HepG2 (cell line): Measurements from ENCODE around the gene GALNT17. TPM values are rescaled to one million over a fixed set of nuclear protein-coding genes. Genes with fewer than 3 reads are reported as not detected.

Source experiments
- ATAC-seq: fragments of 200-7000 bp; cut with Tn5 transposase; 3 replicates; pipeline ENCODE4 v1.9.1; 2020; ENCODE audit warnings: mild to moderate bottlenecking, moderate library complexity
- BruUV-seq: library from RNA; stranded (reverse); fragments of 400-500 nt; replicated peaks from 2 replicates; lab custom pipeline; 2021; lab: Mats Ljungman, UMichigan
- CTCF ChIA-PET: fragments of 300-600 bp; formaldehyde crosslinking; extraction: SDS; loops from one replicate; lab custom pipeline; 2021; ENCODE audit warnings: low total read pairs, inconsistent platforms, low intra/inter-chr PET ratio; lab: Yijun Ruan, JAX
- POLR2A ChIA-PET: fragments of 350-600 bp; sonication (Branson Sonifier 250); formaldehyde crosslinking; loops from one replicate; lab custom pipeline; 2020; ENCODE audit warnings: antibody characterized with exemption, inconsistent platforms; lab: Yijun Ruan, JAX
- DNase-seq: peaks from one replicate; pipeline ENCODE4 v3.0.0-alpha.2; 2015; ENCODE audit warnings: low spot score
- FAIRE-seq: peaks from 3 replicates; lab custom pipeline; 2011; peaks lifted over from hg19 to GRCh38; lab: Jason Lieb, UNC
- H2AFZ ChIP-seq: one replicate; pipeline ENCODE4 v1.6.1; 2011; ENCODE audit warnings: low read length, inconsistent platforms
- H3K27ac ChIP-seq: fragments of 300-600 bp; 3 replicates; pipeline ENCODE4 v1.8.0; 2011; ENCODE audit warnings: mixed run types, mild to moderate bottlenecking, mixed read lengths, low read length, inconsistent platforms; ENCODE audit not compliant: insufficient read depth; ENCODE audit errors: extremely low read length
- H3K27me3 ChIP-seq, 2 experiments: fragments of 200-600 bp in 1 of 2; 2 replicates in 1 of 2; 3 replicates in 1 of 2; pipeline versions ENCODE4 v1.6.0 to v1.8.0; 2011; ENCODE audit warnings: low read length in 2 of 2, mild to moderate bottlenecking in 2 of 2, moderate library complexity in 2 of 2, inconsistent platforms in 1 of 2; ENCODE audit not compliant: insufficient read depth in 2 of 2, control insufficient read depth in 1 of 2
- H3K36me3 ChIP-seq, 2 experiments: fragments of 200-600 bp in 1 of 2; replicated peaks in 1 of 2; 2 replicates in 1 of 2; 3 replicates in 1 of 2; pipeline versions ENCODE4 v1.5.1 to v1.8.0; 2011; ENCODE audit warnings: low read length in 2 of 2, inconsistent platforms in 1 of 2; ENCODE audit not compliant: insufficient read depth in 2 of 2, control insufficient read depth in 1 of 2
- H3K4me1 ChIP-seq: 2 replicates; pipeline ENCODE4 v1.5.1; 2012; ENCODE audit warnings: low read length, inconsistent platforms; ENCODE audit not compliant: insufficient read depth
- H3K4me2 ChIP-seq: 2 replicates; pipeline ENCODE4 v1.6.0; 2011; ENCODE audit warnings: low read depth, low read length, inconsistent platforms
- H3K4me3 ChIP-seq, 3 experiments: fragments of 200-600 bp in 1 of 3; sonication (generic), shearing (Covaris generic) in 1 of 3; replicated peaks in 1 of 3; 2 replicates each; pipeline ENCODE4 v1.5.1; 2011 to 2016; ENCODE audit warnings: low read length in 3 of 3, inconsistent platforms in 2 of 3, low read depth in 2 of 3, mild to moderate bottlenecking in 2 of 3, control low read depth in 1 of 3, mixed read lengths in 1 of 3; ENCODE audit not compliant: insufficient read depth in 1 of 3
- H3K79me2 ChIP-seq: one replicate; pipeline ENCODE4 v1.6.1; 2011; ENCODE audit warnings: low read length, inconsistent platforms; ENCODE audit not compliant: insufficient read depth
- H3K9ac ChIP-seq: 2 replicates; pipeline ENCODE4 v1.6.0; 2011; ENCODE audit warnings: mild to moderate bottlenecking, low read depth, low read length, inconsistent platforms; ENCODE audit not compliant: insufficient read depth
- H3K9me3 ChIP-seq: 2 replicates; pipeline ENCODE4 v1.5.1; 2012; ENCODE audit warnings: mild to moderate bottlenecking, low read length
- H4K20me1 ChIP-seq: 2 replicates; pipeline ENCODE4 v1.6.0; 2011; ENCODE audit warnings: inconsistent platforms, mild to moderate bottlenecking, low read length, moderate library complexity; ENCODE audit not compliant: insufficient read depth
- FOXK2 ChIP-seq: fragments of 450-650 bp; IDR thresholded peaks from 2 replicates; pipeline ENCODE4 v1.6.1; 2016
- SOX13 ChIP-seq, 3 experiments: fragments of 450-650 bp in 1 of 3; sonication (generic) in 1 of 3; formaldehyde crosslinking in 1 of 3; IDR thresholded peaks in 2 of 3; conservative IDR thresholded peaks in 1 of 3; 2 replicates each; pipeline versions ENCODE4 v1.5.0 to v1.6.1; 2016 to 2020; ENCODE audit warnings: antibody characterized with exemption in 1 of 3, mild to moderate bottlenecking in 1 of 3, missing compliant biosample characterization in 1 of 3, missing genetic modification reagents in 1 of 3, moderate library complexity in 1 of 3
- SOX6 ChIP-seq, 2 experiments: fragments of 450-650 bp in 1 of 2; sonication (generic) in 1 of 2; formaldehyde crosslinking in 1 of 2; IDR thresholded peaks; 2 replicates each; pipeline versions ENCODE4 v1.4.0 to v1.6.1; 2017 to 2020; ENCODE audit warnings: antibody characterized with exemption in 1 of 2, mild to moderate bottlenecking in 1 of 2, missing genetic modification reagents in 1 of 2
- TEAD2 ChIP-seq: sonication (generic); formaldehyde crosslinking; IDR thresholded peaks from 2 replicates; pipeline ENCODE4 v1.9.0; 2021; ENCODE audit warnings: missing genetic modification reagents
- ZNF761 ChIP-seq: sonication (generic); formaldehyde crosslinking; conservative IDR thresholded peaks from 2 replicates; pipeline ENCODE4 v1.4.0; 2020; ENCODE audit warnings: mild to moderate bottlenecking, missing genetic modification reagents
- ZNF781 ChIP-seq: sonication (generic); formaldehyde crosslinking; IDR thresholded peaks from 2 replicates; pipeline ENCODE4 v1.5.1; 2020; ENCODE audit warnings: borderline replicate concordance, mild to moderate bottlenecking, missing genetic modification reagents; ENCODE audit errors: not compliant biosample characterization
- ZSCAN9 ChIP-seq: IDR thresholded peaks from 2 replicates; pipeline ENCODE4 v1.6.1; 2016; ENCODE audit warnings: borderline replicate concordance
- WGBS: methylation state at CpG from one replicate; pipeline ENCODE4 v1.1.6; 2017; ENCODE audit warnings: low lambda C conversion rate; 5-methylcytosine and 5-hydroxymethylcytosine counted together
- in situ Hi-C: cut with HindIII; loops from 2 replicates; pipeline ENCODE4 v1.10.0; 2017; ENCODE audit warnings: low pct_unique_long_range_greater_than_20kb; ENCODE audit not compliant: extremely low pct_ligation_motif_present
- intact Hi-C: fragments of 100-400 bp; cut with micrococcal nuclease; formaldehyde crosslinking; loops from one replicate; pipeline ENCODE4 v1.10.0; 2022; ENCODE audit not compliant: unreplicated experiment
- polyA plus RNA-seq, 8 experiments: library from polyadenylated mRNA; depleted of rRNA in 3 of 8; stranded (reverse) in 7 of 8; unstranded in 1 of 8; fragments of >200 nt; fragmentation: Illumina TruSeq in 4 of 8; extraction: Trizol in 4 of 8; gene quantifications; 2 replicates each; pipeline versions ENCODE4 v1.2.1 to v1.2.3, GENCODE V29; 2011 to 2016; ENCODE audit warnings: low read depth in 4 of 8, missing spikeins in 1 of 8, mixed read lengths in 1 of 8; ENCODE audit not compliant: insufficient read depth in 1 of 8
- total RNA-seq, 5 experiments: library from RNA; depleted of rRNA; stranded (reverse); fragments of >200 nt; fragmentation: Illumina TruSeq; extraction: Trizol; gene quantifications; 2 replicates each; pipeline ENCODE4 v1.2.3, GENCODE V29; 2016; ENCODE audit warnings: low read depth in 1 of 5
- TF ChIP-seq, protein P1 (sequence below): sonication (generic); formaldehyde crosslinking; IDR thresholded peaks from 2 replicates; pipeline ENCODE4 v1.4.0; 2020; ENCODE audit warnings: missing genetic modification reagents
- TF ChIP-seq, protein P2 (sequence below): sonication (generic); formaldehyde crosslinking; IDR thresholded peaks from 2 replicates; pipeline ENCODE4 v1.5.1; 2020; ENCODE audit warnings: missing genetic modification reagents, mild to moderate bottlenecking, borderline replicate concordance
- TF ChIP-seq, protein P3 (sequence below): sonication (generic); formaldehyde crosslinking; IDR thresholded peaks from 2 replicates; pipeline ENCODE4 v1.8.0; 2022; ENCODE audit warnings: mild to moderate bottlenecking, missing genetic modification reagents, moderate library complexity
- TF ChIP-seq, protein P4 (sequence below): sonication (generic); formaldehyde crosslinking; conservative IDR thresholded peaks from 2 replicates; pipeline ENCODE4 v1.4.0; 2020; ENCODE audit warnings: missing genetic modification reagents

The GALNT17 gene
- total and polyA plus RNA-seq, 2 of the 13 experiments (the other 11 are each of a cell fraction or from before 2014, with no cell fraction given): not detected

DNA sequence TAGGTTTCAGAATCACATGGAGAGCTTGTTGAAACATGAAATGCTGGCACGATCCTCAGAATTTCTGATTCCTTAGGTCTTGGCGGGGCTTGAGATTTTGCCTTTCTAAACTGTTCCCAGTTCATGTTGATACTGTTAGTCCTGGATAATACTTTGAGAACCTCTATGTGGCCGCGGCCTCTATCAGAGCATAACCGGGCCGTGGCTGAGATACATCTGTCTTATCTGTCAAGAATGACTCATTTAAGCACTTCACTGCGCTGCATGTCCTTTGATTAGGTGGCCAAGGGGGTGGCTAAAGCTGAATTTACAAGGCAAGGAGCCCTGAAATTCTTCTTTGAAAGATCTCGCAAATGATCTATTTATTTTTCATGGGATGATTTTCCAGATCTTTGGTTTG is 66.9 kb downstream of the GALNT17 start (continued):
- TF ChIP-seq, protein P1, sequence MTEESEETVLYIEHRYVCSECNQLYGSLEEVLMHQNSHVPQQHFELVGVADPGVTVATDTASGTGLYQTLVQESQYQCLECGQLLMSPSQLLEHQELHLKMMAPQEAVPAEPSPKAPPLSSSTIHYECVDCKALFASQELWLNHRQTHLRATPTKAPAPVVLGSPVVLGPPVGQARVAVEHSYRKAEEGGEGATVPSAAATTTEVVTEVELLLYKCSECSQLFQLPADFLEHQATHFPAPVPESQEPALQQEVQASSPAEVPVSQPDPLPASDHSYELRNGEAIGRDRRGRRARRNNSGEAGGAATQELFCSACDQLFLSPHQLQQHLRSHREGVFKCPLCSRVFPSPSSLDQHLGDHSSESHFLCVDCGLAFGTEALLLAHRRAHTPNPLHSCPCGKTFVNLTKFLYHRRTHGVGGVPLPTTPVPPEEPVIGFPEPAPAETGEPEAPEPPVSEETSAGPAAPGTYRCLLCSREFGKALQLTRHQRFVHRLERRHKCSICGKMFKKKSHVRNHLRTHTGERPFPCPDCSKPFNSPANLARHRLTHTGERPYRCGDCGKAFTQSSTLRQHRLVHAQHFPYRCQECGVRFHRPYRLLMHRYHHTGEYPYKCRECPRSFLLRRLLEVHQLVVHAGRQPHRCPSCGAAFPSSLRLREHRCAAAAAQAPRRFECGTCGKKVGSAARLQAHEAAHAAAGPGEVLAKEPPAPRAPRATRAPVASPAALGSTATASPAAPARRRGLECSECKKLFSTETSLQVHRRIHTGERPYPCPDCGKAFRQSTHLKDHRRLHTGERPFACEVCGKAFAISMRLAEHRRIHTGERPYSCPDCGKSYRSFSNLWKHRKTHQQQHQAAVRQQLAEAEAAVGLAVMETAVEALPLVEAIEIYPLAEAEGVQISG (CRISPR knock-in tag): no peak
- TF ChIP-seq, protein P2, sequence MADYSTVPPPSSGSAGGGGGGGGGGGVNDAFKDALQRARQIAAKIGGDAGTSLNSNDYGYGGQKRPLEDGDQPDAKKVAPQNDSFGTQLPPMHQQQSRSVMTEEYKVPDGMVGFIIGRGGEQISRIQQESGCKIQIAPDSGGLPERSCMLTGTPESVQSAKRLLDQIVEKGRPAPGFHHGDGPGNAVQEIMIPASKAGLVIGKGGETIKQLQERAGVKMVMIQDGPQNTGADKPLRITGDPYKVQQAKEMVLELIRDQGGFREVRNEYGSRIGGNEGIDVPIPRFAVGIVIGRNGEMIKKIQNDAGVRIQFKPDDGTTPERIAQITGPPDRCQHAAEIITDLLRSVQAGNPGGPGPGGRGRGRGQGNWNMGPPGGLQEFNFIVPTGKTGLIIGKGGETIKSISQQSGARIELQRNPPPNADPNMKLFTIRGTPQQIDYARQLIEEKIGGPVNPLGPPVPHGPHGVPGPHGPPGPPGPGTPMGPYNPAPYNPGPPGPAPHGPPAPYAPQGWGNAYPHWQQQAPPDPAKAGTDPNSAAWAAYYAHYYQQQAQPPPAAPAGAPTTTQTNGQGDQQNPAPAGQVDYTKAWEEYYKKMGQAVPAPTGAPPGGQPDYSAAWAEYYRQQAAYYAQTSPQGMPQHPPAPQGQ (CRISPR knock-in tag): no peak

DNA sequence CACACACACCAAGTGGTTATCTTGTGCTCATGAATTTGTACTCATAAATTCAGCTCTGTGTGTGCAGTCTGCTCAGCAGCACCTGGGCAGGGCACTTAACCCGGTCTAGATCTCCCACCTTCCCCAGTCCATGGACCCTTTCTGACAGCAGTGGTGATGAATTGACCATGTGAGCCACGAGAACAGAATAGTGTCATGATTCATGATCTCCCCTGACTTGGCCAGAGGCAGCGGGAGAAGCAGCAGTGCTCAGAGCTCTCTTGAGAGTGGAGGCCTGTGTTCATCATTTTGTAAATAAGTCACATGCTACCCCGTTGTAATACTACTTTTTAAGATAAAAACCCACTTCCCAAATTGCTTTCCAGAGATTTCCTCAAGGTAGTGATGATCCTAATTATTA is 74.2 kb downstream of the GALNT17 start:
- no peak overlapping the region for H2AFZ ChIP-seq
- no peak overlapping the region for H3K27ac ChIP-seq
- ATAC-seq: no peak
- in situ Hi-C loops: no loop called here
- no TSS peak for BruUV-seq
- 0% methylated on average over 3 of the region's 4 CpGs for WGBS
- no peaks in the 10 kb centered on the region for H3K27me3 ChIP-seq
- FAIRE-seq: no peak
- no peaks in the 10 kb centered on the region for H3K4me1 ChIP-seq
- H3K4me3 ChIP-seq: no peak overlapping the region
- H3K9me3 ChIP-seq: no peaks in the 10 kb centered on the region
- no peaks in the 10 kb centered on the region for H3K36me3 ChIP-seq
- DNase-seq: no peak
- H3K4me2 ChIP-seq: no peak overlapping the region
- no peaks in the 10 kb centered on the region for H3K79me2 ChIP-seq
- no peak overlapping the region for H3K9ac ChIP-seq
- POLR2A ChIA-PET: no interaction called here
- intact Hi-C loops: no loop called here
- CTCF ChIA-PET: no interaction called here
- no peaks in the 10 kb centered on the region for H4K20me1 ChIP-seq
- TF ChIP-seq ZSCAN9 (CRISPR knock-in tag) (no peak), TEAD2 (CRISPR knock-in tag) (no peak), SOX6 (IDR thresholded peaks at IDR 0.05) (no peak), SOX6 (CRISPR knock-in tag; IDR thresholded peaks at IDR 0.05) (no peak), SOX13 (IDR thresholded peaks at IDR 0.05) (no peak), SOX13 (CRISPR knock-in tag; conservative IDR thresholded peaks at IDR 0.05 in 1 of 2, IDR thresholded peaks at IDR 0.05 in 1 of 2) (no peak), FOXK2 (no peak), ZNF761 (CRISPR knock-in tag) (no peak), ZNF781 (CRISPR knock-in tag) (no peak)
- TF ChIP-seq, protein P3, sequence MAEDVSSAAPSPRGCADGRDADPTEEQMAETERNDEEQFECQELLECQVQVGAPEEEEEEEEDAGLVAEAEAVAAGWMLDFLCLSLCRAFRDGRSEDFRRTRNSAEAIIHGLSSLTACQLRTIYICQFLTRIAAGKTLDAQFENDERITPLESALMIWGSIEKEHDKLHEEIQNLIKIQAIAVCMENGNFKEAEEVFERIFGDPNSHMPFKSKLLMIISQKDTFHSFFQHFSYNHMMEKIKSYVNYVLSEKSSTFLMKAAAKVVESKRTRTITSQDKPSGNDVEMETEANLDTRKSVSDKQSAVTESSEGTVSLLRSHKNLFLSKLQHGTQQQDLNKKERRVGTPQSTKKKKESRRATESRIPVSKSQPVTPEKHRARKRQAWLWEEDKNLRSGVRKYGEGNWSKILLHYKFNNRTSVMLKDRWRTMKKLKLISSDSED (CRISPR knock-in tag): no peak
- TF ChIP-seq, protein P4, sequence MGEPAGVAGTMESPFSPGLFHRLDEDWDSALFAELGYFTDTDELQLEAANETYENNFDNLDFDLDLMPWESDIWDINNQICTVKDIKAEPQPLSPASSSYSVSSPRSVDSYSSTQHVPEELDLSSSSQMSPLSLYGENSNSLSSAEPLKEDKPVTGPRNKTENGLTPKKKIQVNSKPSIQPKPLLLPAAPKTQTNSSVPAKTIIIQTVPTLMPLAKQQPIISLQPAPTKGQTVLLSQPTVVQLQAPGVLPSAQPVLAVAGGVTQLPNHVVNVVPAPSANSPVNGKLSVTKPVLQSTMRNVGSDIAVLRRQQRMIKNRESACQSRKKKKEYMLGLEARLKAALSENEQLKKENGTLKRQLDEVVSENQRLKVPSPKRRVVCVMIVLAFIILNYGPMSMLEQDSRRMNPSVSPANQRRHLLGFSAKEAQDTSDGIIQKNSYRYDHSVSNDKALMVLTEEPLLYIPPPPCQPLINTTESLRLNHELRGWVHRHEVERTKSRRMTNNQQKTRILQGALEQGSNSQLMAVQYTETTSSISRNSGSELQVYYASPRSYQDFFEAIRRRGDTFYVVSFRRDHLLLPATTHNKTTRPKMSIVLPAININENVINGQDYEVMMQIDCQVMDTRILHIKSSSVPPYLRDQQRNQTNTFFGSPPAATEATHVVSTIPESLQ (CRISPR knock-in tag): no peak
- TF ChIP-seq, protein P2 (CRISPR knock-in tag): no peak
